Measurements from ENCODE around the gene ABCC1.
A peak's percentile ranks its signal among the peaks of the same experiment; 100 is the strongest.

The ABCC1 gene

DNA sequence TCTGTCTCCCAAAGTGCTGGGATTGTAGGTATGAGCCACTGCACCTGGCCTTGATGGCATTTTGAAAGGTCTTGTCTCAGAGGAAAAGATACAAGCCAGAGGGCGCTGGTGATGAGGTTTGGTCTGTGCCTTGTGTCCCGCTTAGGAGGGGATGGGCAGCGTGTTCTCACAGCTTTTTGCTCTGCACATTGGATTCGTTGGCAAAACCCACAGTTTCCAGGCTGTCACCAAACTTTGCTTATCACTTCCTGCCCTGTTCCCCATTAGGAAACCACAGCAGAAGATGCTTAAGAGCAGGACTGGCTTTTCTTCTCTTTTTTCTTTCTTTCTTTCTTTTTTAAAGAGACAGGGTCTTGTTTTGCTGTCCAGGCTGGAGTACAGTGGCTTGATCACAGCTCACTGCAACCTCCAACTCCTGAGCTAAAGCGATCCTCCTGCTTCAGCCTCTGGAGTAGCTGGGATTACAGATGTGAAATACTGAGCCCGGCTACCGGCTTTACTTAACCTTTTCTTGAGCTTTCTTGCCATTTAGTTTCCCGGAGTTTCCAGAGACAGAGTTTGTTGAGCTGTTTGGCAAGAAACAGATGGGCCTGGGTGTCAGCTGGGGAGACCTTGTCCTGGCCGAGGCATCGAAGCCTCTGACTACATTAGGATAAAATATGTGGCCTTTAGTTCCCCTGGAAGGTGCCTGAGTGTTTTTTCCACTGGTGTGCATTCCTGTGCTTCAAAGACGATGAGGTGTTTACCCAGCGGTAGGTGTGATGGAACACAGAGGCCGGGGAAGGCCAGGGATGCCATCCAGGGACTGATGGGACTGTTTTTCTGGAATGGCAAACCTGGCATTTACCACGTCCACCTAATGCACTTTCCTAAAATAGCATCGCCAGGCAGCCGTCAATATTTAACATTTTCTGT, 112.9 kb downstream of the ABCC1 start:
- peak; percentile 28 for DNase-seq (ENCODE audit: low read depth)
- H3K4me3 ChIP-seq (replicated peaks; ENCODE audit: low read depth, low read length): no peak overlapping the region
- TF ChIP-seq, protein P1, sequence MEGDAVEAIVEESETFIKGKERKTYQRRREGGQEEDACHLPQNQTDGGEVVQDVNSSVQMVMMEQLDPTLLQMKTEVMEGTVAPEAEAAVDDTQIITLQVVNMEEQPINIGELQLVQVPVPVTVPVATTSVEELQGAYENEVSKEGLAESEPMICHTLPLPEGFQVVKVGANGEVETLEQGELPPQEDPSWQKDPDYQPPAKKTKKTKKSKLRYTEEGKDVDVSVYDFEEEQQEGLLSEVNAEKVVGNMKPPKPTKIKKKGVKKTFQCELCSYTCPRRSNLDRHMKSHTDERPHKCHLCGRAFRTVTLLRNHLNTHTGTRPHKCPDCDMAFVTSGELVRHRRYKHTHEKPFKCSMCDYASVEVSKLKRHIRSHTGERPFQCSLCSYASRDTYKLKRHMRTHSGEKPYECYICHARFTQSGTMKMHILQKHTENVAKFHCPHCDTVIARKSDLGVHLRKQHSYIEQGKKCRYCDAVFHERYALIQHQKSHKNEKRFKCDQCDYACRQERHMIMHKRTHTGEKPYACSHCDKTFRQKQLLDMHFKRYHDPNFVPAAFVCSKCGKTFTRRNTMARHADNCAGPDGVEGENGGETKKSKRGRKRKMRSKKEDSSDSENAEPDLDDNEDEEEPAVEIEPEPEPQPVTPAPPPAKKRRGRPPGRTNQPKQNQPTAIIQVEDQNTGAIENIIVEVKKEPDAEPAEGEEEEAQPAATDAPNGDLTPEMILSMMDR (IDR thresholded peaks at IDR 0.05; ENCODE audit: low read length, missing control alignments): no peak

DNA sequence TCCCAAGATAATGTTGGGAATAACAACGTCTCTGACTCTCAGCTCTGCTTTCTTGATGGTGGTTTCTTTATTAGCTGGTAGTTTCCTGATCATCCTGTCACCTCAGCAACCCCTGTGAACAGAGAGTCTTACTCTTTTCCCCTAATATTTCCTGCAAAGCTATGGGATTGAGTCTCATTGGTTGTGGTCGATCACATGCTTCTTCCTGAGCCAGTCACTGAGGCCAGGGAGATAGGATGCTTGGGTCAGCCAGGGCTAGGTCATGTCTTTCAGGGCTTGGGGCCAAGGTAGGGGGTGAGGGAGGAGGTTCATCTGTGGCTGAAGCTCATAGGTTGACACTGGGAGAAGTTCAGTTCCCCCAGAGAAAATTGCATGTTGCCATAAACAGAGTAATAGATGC, 114.3 kb downstream of the ABCC1 start:
- TF ChIP-seq, protein P1 (IDR thresholded peaks at IDR 0.05; ENCODE audit: low read length, missing control alignments): no peak
- DNase-seq (ENCODE audit: low read depth): no peak
- no peak overlapping the region for H3K4me3 ChIP-seq (replicated peaks; ENCODE audit: low read depth, low read length)

DNA sequence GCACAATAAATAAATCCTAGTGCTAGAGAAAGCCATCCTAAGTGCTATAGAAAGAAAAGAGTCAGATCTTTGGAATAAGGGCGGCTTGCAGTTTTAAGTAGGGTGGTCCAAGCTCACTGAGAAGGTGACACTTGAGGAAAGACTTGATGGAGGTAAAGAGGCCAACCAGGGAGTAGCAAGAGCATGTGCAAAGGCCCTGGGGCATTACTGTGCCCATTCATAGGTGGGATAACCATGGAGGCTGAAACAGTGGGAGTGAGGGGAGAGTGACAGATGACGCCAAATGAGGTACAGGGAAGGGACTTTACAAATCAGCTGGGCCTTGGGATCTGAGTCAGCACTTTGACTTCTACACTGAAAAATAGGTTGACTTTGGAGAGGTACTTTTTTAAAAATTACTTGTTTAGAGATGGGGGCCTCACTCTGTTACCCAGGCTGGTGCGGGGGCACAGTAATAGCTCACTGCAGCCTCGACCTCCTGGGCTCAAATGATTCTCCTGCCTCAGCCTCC, 115.5 kb downstream of the ABCC1 start:
- TF ChIP-seq, protein P1 (IDR thresholded peaks at IDR 0.05; ENCODE audit: low read length, missing control alignments): no peak
- H3K4me3 ChIP-seq (replicated peaks; ENCODE audit: low read depth, low read length): no peak overlapping the region
- no peak for DNase-seq (ENCODE audit: low read depth)

DNA sequence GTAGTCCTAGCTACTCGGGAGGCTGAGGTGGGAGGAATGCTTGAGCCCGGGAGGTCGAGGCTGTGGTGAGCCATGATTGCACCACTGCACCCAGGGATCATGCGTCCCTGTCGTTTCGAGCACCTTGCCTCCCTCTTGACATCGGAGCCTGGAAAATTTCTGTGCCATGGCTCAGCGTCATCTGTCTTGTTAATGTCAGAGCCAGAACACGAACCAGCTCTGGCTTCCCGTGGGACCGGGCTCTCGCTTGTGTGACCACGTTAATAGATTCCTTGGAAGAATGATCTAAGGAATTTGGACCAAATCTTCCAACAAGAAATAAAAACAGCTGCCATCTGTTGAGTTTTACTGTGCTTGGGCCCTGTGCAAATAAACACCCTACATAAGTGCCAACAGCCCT, 117.7 kb downstream of the ABCC1 start:
- no peak overlapping the region for H3K4me3 ChIP-seq (replicated peaks; ENCODE audit: low read depth, low read length)
- TF ChIP-seq, protein P1 (IDR thresholded peaks at IDR 0.05; ENCODE audit: low read length, missing control alignments): no peak
- no peak for DNase-seq (ENCODE audit: low read depth)

DNA sequence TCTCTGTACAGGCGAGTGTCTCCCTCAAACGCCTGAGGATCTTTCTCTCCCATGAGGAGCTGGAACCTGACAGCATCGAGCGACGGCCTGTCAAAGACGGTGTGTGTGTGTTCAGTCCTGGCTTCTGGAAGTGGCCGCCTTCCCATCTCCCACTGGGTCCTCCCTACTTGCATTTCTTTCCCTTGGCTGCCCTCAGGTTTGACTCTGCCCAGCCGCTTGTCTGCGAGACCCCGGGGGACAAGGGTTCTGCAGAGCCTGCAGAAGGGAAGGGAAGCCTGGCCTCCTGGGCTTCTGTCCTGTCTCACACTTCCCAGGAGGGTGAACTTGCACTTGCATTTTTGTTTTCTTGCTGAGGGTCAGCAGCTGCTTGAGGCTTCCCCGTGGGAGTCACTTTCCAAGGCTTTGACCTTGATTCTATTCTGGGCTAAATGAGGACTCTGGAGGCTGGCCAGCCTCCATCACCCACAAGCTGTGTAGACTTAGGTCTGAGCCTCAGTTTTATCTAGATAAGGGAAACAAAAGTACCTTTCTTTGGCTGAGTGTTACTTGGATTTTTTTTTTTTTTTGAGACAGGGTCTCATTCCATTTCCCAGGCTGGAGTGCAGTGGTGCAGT, 122.3 kb downstream of the ABCC1 start:
- peak; percentile 74 for DNase-seq (ENCODE audit: low read depth)
- no peak overlapping the region for H3K4me3 ChIP-seq (replicated peaks; ENCODE audit: low read depth, low read length)
- TF ChIP-seq, protein P1 (IDR thresholded peaks at IDR 0.05; ENCODE audit: low read length, missing control alignments): no peak

DNA sequence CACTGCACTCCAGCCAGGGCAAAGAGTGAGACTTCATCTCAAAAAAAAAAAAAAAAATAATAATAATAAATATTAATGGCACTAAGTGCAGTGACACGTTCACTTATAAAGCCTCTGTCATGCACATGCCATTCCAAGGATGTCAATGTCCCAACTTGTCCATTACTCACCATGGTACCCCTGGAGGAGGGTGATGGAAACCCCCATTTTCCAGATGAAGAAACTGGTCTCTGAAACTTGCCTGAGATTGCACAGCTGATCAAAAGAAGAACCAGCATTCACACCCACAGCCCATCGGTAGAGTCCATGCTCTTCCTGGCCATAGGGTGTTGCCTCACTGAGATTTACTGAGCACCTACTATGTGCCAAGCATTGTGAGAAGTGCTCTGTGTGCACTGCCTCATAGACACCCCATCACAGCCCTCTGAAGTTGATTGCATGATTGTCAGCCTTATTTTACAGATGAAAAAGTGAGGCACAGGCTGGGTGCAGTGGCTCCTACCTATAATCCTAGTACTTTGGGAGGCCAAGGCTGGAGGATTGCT, 123.7 kb downstream of the ABCC1 start:
- TF ChIP-seq, protein P1 (IDR thresholded peaks at IDR 0.05; ENCODE audit: low read length, missing control alignments): no peak
- H3K4me3 ChIP-seq (replicated peaks; ENCODE audit: low read depth, low read length): no peak overlapping the region
- DNase-seq (ENCODE audit: low read depth): no peak
